IMR-90 (cell line): ENCODE results near the gene TVP23A. TPM values are rescaled to one million over a fixed set of nuclear protein-coding genes. Genes with fewer than 3 reads are reported as not detected.
"Not testable (repeated sequence)": the region's sequence is repeated elsewhere in the genome, so short reads cannot be mapped to it uniquely, and the experiment has no call there.

Experiments
- ATAC-seq: fragments of 200-7000 bp; cut with Tn5 transposase; 2 replicates; pipeline ENCODE4 v1.9.1; 2020; ENCODE audit warnings: low read depth, mild to moderate bottlenecking, moderate library complexity
- BruUV-seq: library from RNA; stranded (reverse); fragments of 400-500 nt; replicated peaks from 2 replicates; lab custom pipeline; 2021; lab: Mats Ljungman, UMichigan
- CTCF ChIA-PET: fragments of 300-600 bp; formaldehyde crosslinking; extraction: SDS; loops from one replicate; lab custom pipeline; 2021; ENCODE audit warnings: antibody characterized with exemption; lab: Yijun Ruan, JAX
- POLR2A ChIA-PET: fragments of 300-600 bp; sonication (Branson Sonifier 250); formaldehyde crosslinking; loops from one replicate; lab custom pipeline; 2022; ENCODE audit warnings: antibody characterized with exemption; ENCODE audit not compliant: unreplicated experiment; lab: Charles Lee
- DNase-seq: peaks from one replicate; pipeline ENCODE4 v3.0.0; 2013
- H2AFZ ChIP-seq: replicated peaks from 2 replicates; pipeline ENCODE3; 2013; ENCODE audit warnings: low read length, mild to moderate bottlenecking; ENCODE audit not compliant: poor library complexity
- H2AK5ac ChIP-seq: 2 replicates; pipeline ENCODE4 v1.6.1; 2013; ENCODE audit warnings: low read depth, low read length, inconsistent platforms
- H2AK9ac ChIP-seq: replicated peaks from 2 replicates; pipeline ENCODE3; 2013; ENCODE audit warnings: mild to moderate bottlenecking, low read depth, low read length, moderate library complexity; ENCODE audit not compliant: poor library complexity
- H2BK120ac ChIP-seq: 2 replicates; pipeline ENCODE4 v1.6.1; 2013; ENCODE audit warnings: low read depth, low read length, inconsistent platforms
- H2BK15ac ChIP-seq: 3 replicates; pipeline ENCODE4 v1.6.1; 2013; ENCODE audit warnings: low read depth, low read length, inconsistent platforms
- H2BK20ac ChIP-seq: 2 replicates; pipeline ENCODE4 v1.6.1; 2013; ENCODE audit warnings: low read depth, mild to moderate bottlenecking, inconsistent platforms, low read length, moderate library complexity
- H2BK5ac ChIP-seq: 2 replicates; pipeline ENCODE4 v1.6.1; 2013; ENCODE audit warnings: mild to moderate bottlenecking, low read depth, low read length, inconsistent platforms; ENCODE audit not compliant: poor library complexity, severe bottlenecking
- H3K14ac ChIP-seq: replicated peaks from 2 replicates; pipeline ENCODE4 v1.6.1; 2013; ENCODE audit warnings: low read depth, low read length, inconsistent platforms
- H3K18ac ChIP-seq: 2 replicates; pipeline ENCODE4 v1.6.1; 2013; ENCODE audit warnings: low read depth, low read length, control low read depth
- H3K23ac ChIP-seq: 2 replicates; pipeline ENCODE4 v1.6.1; 2013; ENCODE audit warnings: low read depth, low read length, inconsistent platforms
- H3K27ac ChIP-seq: 2 replicates; pipeline ENCODE4 v1.5.1; 2013; ENCODE audit warnings: mild to moderate bottlenecking, control low read depth, low read length; ENCODE audit not compliant: insufficient read depth
- H3K27me3 ChIP-seq: 2 replicates; pipeline ENCODE4 v1.6.1; 2013; ENCODE audit warnings: low read length; ENCODE audit not compliant: control insufficient read depth, insufficient read depth
- H3K36me3 ChIP-seq: 2 replicates; pipeline ENCODE4 v1.6.1; 2013; ENCODE audit warnings: low read length, mixed read lengths; ENCODE audit not compliant: control insufficient read depth, insufficient read depth
- H3K4ac ChIP-seq: 2 replicates; pipeline ENCODE4 v1.6.1; 2013; ENCODE audit warnings: low read depth, low read length, inconsistent platforms
- H3K4me1 ChIP-seq: 2 replicates; pipeline ENCODE4 v1.6.1; 2013; ENCODE audit warnings: low read length, mixed read lengths; ENCODE audit not compliant: control insufficient read depth, insufficient read depth
- H3K4me2 ChIP-seq: 2 replicates; pipeline ENCODE4 v1.6.1; 2013; ENCODE audit warnings: low read depth, mild to moderate bottlenecking, control low read depth, low read length, moderate library complexity
- H3K4me3 ChIP-seq: 2 replicates; pipeline ENCODE4 v1.5.1; 2013; ENCODE audit warnings: low read depth, mild to moderate bottlenecking, control low read depth, low read length, moderate library complexity; ENCODE audit not compliant: insufficient read depth
- H3K56ac ChIP-seq: 2 replicates; pipeline ENCODE4 v1.6.1; 2013; ENCODE audit warnings: low read length, inconsistent platforms; ENCODE audit not compliant: insufficient read depth; ENCODE audit errors: extremely low read depth
- H3K79me1 ChIP-seq, 2 experiments: 2 replicates each; pipeline ENCODE4 v1.6.1; 2013; ENCODE audit warnings: low read length in 2 of 2, inconsistent platforms in 1 of 2, low read depth in 1 of 2
- H3K9ac ChIP-seq: 2 replicates; pipeline ENCODE4 v1.6.1; 2013; ENCODE audit warnings: low read depth, low read length, control low read depth
- H3K9me1 ChIP-seq: 2 replicates; pipeline ENCODE4 v1.6.1; 2013; ENCODE audit warnings: low read length, inconsistent platforms; ENCODE audit not compliant: insufficient read depth
- H3K9me3 ChIP-seq: 2 replicates; pipeline ENCODE4 v1.6.1; 2013; ENCODE audit warnings: low read length; ENCODE audit not compliant: control insufficient read depth, insufficient read depth
- H4K20me1 ChIP-seq: 2 replicates; pipeline ENCODE4 v1.6.1; 2013; ENCODE audit warnings: low read length, inconsistent platforms; ENCODE audit not compliant: insufficient read depth
- H4K5ac ChIP-seq: 2 replicates; pipeline ENCODE4 v1.6.1; 2013; ENCODE audit warnings: mild to moderate bottlenecking, low read depth, low read length, control low read depth
- H4K8ac ChIP-seq, 2 experiments: 2 replicates each; pipeline ENCODE4 v1.6.1; 2013; ENCODE audit warnings: low read depth in 2 of 2, low read length in 2 of 2, control low read depth in 1 of 2, inconsistent platforms in 1 of 2
- H4K91ac ChIP-seq: 2 replicates; pipeline ENCODE4 v1.6.1; 2013; ENCODE audit warnings: low read depth, low read length, inconsistent platforms; ENCODE audit not compliant: insufficient read depth
- CEBPB ChIP-seq: IDR thresholded peaks from 2 replicates; pipeline ENCODE4 v1.6.1; 2012; ENCODE audit warnings: low read depth, low read length, improper control_type of control experiment
- MAFK ChIP-seq: IDR thresholded peaks from 2 replicates; pipeline ENCODE4 v1.6.1; 2012; ENCODE audit warnings: low read depth, low read length, improper control_type of control experiment
- MAZ ChIP-seq: IDR thresholded peaks from 2 replicates; pipeline ENCODE4 v1.6.1; 2012; ENCODE audit warnings: low read depth, mild to moderate bottlenecking, low read length, improper control_type of control experiment, moderate library complexity, borderline replicate concordance
- MXI1 ChIP-seq: IDR thresholded peaks from 2 replicates; pipeline ENCODE4 v1.6.1; 2012; ENCODE audit warnings: low read depth, mild to moderate bottlenecking, low read length, moderate library complexity, borderline replicate concordance
- POLR2A ChIP-seq: IDR thresholded peaks from 2 replicates; pipeline ENCODE4 v1.6.1; 2012; ENCODE audit warnings: mild to moderate bottlenecking, low read depth, low read length
- RAD21 ChIP-seq: IDR thresholded peaks from 2 replicates; pipeline ENCODE4 v1.6.1; 2012; ENCODE audit warnings: low read length, improper control_type of control experiment
- RFX5 ChIP-seq: IDR thresholded peaks from 2 replicates; pipeline ENCODE4 v1.8.0; 2012; ENCODE audit warnings: low read depth, mild to moderate bottlenecking, low read length, moderate library complexity
- SMC3 ChIP-seq: fragments of 150-350 bp; IDR thresholded peaks from 2 replicates; pipeline ENCODE4 v1.6.1; 2016; ENCODE audit warnings: low read depth, mild to moderate bottlenecking, antibody characterized with exemption, low read length, moderate library complexity
- USF2 ChIP-seq: fragments of 150-350 bp; IDR thresholded peaks from 2 replicates; pipeline ENCODE4 v1.6.1; 2017; ENCODE audit warnings: mild to moderate bottlenecking, antibody characterized with exemption, low read length, low read depth
- WGBS, 2 experiments: methylation state at CpG; one replicate each; pipeline versions ENCODE4 v1.1.5 to v1.1.7; 2013; ENCODE audit warnings: missing lambda C conversion rate in 2 of 2; ENCODE audit not compliant: insufficient read length in 1 of 2; ENCODE audit errors: extremely low coverage in 2 of 2; 5-methylcytosine and 5-hydroxymethylcytosine counted together
- dilution Hi-C: fragments of 300-500 bp; cut with HindIII; formaldehyde crosslinking; loops from one replicate; pipeline ENCODE4 v1.14.3; 2018; ENCODE audit warnings: low sequenced_read_pairs; ENCODE audit not compliant: unreplicated experiment
- in situ Hi-C: fragments of 300-500 bp; cut with MboI; formaldehyde crosslinking; loops from 3 replicates; pipeline ENCODE4 v1.14.3; 2019; ENCODE audit warnings: low sequenced_read_pairs, inconsistent platforms, mixed read lengths
- intact Hi-C: fragments of 100-400 bp; cut with micrococcal nuclease; formaldehyde crosslinking; loops from 2 replicates; pipeline ENCODE4 v1.10.0; 2022
- polyA plus RNA-seq, 3 experiments: library from polyadenylated mRNA; depleted of rRNA; stranded (reverse); fragments of >200 nt; gene quantifications; 2 replicates each; pipeline ENCODE4 v1.2.3, GENCODE V29; 2012; ENCODE audit warnings: low replicate concordance in 1 of 3
- total RNA-seq: library from RNA; depleted of rRNA; stranded (reverse); fragments of >200 nt; gene quantifications from 2 replicates; pipeline ENCODE4 v1.2.3, GENCODE V29; 2012

Gene TVP23A
- total and polyA plus RNA-seq, 2 of the 4 experiments (the other 2 are of a cell fraction) = not detected

- H2BK15ac ChIP-seq = no peak overlapping the region
- H4K5ac ChIP-seq = no peak overlapping the region
- H3K14ac ChIP-seq = no peak overlapping the region
- no CpG with 5 or more reads among the region's 4 CpGs for WGBS, 2 experiments
- H3K9me1 ChIP-seq = no peaks in the 10 kb centered on the region
- intact Hi-C loops = no loop called here
- DNase-seq = no peak
- H2BK5ac ChIP-seq = no peak overlapping the region
- no peak overlapping the region for H3K9ac ChIP-seq
- ATAC-seq = no peak
- H3K4ac ChIP-seq = no peak overlapping the region
- H3K79me1 ChIP-seq = no peaks in the 10 kb centered on the region
- dilution Hi-C loops = no loop called here
- no peak overlapping the region for H3K18ac ChIP-seq
- no peak overlapping the region for H2AFZ ChIP-seq
- no peak overlapping the region for H2BK120ac ChIP-seq
- no peak overlapping the region for H2AK9ac ChIP-seq
- H4K91ac ChIP-seq = no peak overlapping the region
- H3K36me3 ChIP-seq = no peaks in the 10 kb centered on the region
- no peak overlapping the region for H2BK20ac ChIP-seq
- H2AK5ac ChIP-seq = no peak overlapping the region
- H3K9me3 ChIP-seq = no peaks in the 10 kb centered on the region
- H4K20me1 ChIP-seq = no peaks in the 10 kb centered on the region
- no TSS peak for BruUV-seq
- TF ChIP-seq RAD21 (no peak), USF2 (no peak), MXI1 (no peak), SMC3 (no peak), MAZ (no peak), CEBPB (no peak), POLR2A (no peak), RFX5 (no peak), MAFK (no peak)
- ChIA-PET CTCF (no interaction called here), POLR2A (no interaction called here)
- in situ Hi-C loops = no loop called here
- no peak overlapping the region for H3K4me3 ChIP-seq
- no peaks in the 10 kb centered on the region for H3K4me1 ChIP-seq
- no peak overlapping the region for H3K23ac ChIP-seq
- no peak overlapping the region for H3K27ac ChIP-seq
- peaks cover 4% of the 10 kb centered on the region for H3K27me3 ChIP-seq
- no peak overlapping the region for H3K4me2 ChIP-seq
- no peak overlapping the region for H3K56ac ChIP-seq
- H4K8ac ChIP-seq = no peak overlapping the region
Observed at GRCh38 chr16:10791048-10791447, 27.5 kb downstream of the TVP23A start.

- H4K91ac ChIP-seq, H2BK20ac ChIP-seq, H2AK5ac ChIP-seq, H4K5ac ChIP-seq, H2BK120ac ChIP-seq, H2BK5ac ChIP-seq, H3K4me3 ChIP-seq, H3K56ac ChIP-seq, CTCF ChIA-PET, H3K14ac ChIP-seq, DNase-seq, H3K27ac ChIP-seq, H2AK9ac ChIP-seq, dilution Hi-C loops, H3K9me3 ChIP-seq, H3K79me1 ChIP-seq, H3K9ac ChIP-seq, ATAC-seq, H3K9me1 ChIP-seq, H3K4ac ChIP-seq, intact Hi-C loops, H3K4me2 ChIP-seq, H3K4me1 ChIP-seq, H2AFZ ChIP-seq, in situ Hi-C loops, H3K27me3 ChIP-seq, H3K18ac ChIP-seq, H4K8ac ChIP-seq, H2BK15ac ChIP-seq, POLR2A ChIA-PET, H3K36me3 ChIP-seq, BruUV-seq, H4K20me1 ChIP-seq, H3K23ac ChIP-seq: not testable (repeated sequence)
- WGBS, 2 experiments = no CpG with 5 or more reads among the region's 4 CpGs
Observed at GRCh38 chr16:10788630-10789029, 30.0 kb downstream of the TVP23A start.
